Uterus (tissue), 2 donors: ENCODE data around the gene PIK3R6.

ENCODE experiments used
- POLR2A ChIP-seq, 2 donors: fragments of 450-650 bp; IDR thresholded peaks; one replicate each; pipeline ENCODE4 v1.6.1; 2016; ENCODE audit warnings: antibody characterized with exemption in 2 of 2, mild to moderate bottlenecking in 1 of 2, moderate library complexity in 1 of 2
- TF ChIP-seq, protein P1 (sequence below), 4 experiments: fragments of 200-600 bp in 2 of 4; fragments of 450-650 bp in 2 of 4; sonication (generic) in 2 of 4; IDR thresholded peaks; one replicate each; pipeline ENCODE4 v1.5.1; 2016 to 2019; ENCODE audit warnings: antibody characterized with exemption in 4 of 4, mild to moderate bottlenecking in 2 of 4, moderate library complexity in 1 of 4

DNA sequence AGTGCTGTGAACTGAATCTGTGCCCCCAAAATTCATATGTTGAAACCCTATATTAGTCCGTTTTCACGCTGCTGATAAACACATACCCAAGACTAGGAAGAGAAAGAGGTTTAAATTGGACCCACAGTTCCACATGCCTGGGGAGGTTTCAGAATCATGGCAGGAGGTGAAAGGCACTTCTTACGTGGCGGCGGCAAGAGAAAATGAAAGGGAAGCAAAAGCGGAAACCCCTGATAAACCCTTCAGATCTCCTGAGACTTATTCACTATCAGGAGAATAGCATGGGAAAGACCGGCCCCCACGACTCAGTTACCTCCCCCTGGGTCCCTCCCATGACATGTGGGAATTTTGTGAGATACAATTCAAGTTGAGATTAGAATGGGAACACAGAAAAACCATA is 105.5 kb downstream of the PIK3R6 start:
- TF ChIP-seq, protein P1, sequence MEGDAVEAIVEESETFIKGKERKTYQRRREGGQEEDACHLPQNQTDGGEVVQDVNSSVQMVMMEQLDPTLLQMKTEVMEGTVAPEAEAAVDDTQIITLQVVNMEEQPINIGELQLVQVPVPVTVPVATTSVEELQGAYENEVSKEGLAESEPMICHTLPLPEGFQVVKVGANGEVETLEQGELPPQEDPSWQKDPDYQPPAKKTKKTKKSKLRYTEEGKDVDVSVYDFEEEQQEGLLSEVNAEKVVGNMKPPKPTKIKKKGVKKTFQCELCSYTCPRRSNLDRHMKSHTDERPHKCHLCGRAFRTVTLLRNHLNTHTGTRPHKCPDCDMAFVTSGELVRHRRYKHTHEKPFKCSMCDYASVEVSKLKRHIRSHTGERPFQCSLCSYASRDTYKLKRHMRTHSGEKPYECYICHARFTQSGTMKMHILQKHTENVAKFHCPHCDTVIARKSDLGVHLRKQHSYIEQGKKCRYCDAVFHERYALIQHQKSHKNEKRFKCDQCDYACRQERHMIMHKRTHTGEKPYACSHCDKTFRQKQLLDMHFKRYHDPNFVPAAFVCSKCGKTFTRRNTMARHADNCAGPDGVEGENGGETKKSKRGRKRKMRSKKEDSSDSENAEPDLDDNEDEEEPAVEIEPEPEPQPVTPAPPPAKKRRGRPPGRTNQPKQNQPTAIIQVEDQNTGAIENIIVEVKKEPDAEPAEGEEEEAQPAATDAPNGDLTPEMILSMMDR (IDR thresholded peaks at IDR 0.05), result no peak
- TF ChIP-seq POLR2A (IDR thresholded peaks at IDR 0.05), result no peak
